GM10266 (cell line): Measurements from ENCODE around the gene DHCR24.

Experiments used
- DNase-seq: peaks from one replicate; pipeline ENCODE4 v3.0.0; 2012; ENCODE audit errors: extremely low spot score
- CTCF ChIP-seq: IDR thresholded peaks from 2 replicates; pipeline ENCODE4 v1.5.1; 2012; ENCODE audit warnings: mild to moderate bottlenecking, low read depth; ENCODE audit not compliant: control insufficient read depth, insufficient read depth; ENCODE audit errors: missing control alignments

The DHCR24 gene

GRCh38 chr1:54819195-54819536 lies 67.8 kb downstream of the DHCR24 start:
- no peak for DNase-seq
- no peak for TF ChIP-seq CTCF

- no peak for DNase-seq
- no peak for TF ChIP-seq CTCF
Observed at GRCh38 chr1:54818461-54819194, 68.4 kb downstream of the DHCR24 start.

GRCh38 chr1:54816951-54817350 lies 70.0 kb downstream of the DHCR24 start:
- TF ChIP-seq CTCF, result no peak
- DNase-seq, result no peak

- TF ChIP-seq CTCF, result no peak
- DNase-seq, result no peak
Observed at GRCh38 chr1:54816130-54816529, 70.9 kb downstream of the DHCR24 start.

GRCh38 chr1:54815086-54815876 lies 71.7 kb downstream of the DHCR24 start:
- TF ChIP-seq CTCF, result no peak

GRCh38 chr1:54814571-54814970 lies 72.4 kb downstream of the DHCR24 start:
- TF ChIP-seq CTCF, result no peak
- no peak for DNase-seq

More at GRCh38 chr1:54815086-54815876, 71.7 kb downstream of the DHCR24 start:
- DNase-seq, result no peak

- TF ChIP-seq CTCF, result no peak
- no peak for DNase-seq
Observed at GRCh38 chr1:54814126-54814498, 72.9 kb downstream of the DHCR24 start.
